HG02884 (cell line): ENCODE data around the gene MRPL11.

Experiments used
- ATAC-seq: cut with Tn5 transposase; IDR thresholded peaks from one replicate; pipeline ENCODE4 v1.9.1; 2021; ENCODE audit warnings: mild to moderate bottlenecking, moderate library complexity; ENCODE audit not compliant: unreplicated experiment

The MRPL11 gene

GRCh38 chr11:66438504-66439466, at the start of gene MRPL11:
MRPL11 (minus strand) TSS chr11:66438848; CDS start chr11:66438754, 94 bp downstream.
- ATAC-seq = peak; percentile 87

GRCh38 chr11:66484806-66485380, 46.2 kb upstream of the MRPL11 start:
- ATAC-seq = no peak

GRCh38 chr11:66480117-66480938, 41.7 kb upstream of the MRPL11 start, which contains the start of gene DPP3:
DPP3 (plus strand) TSS chr11:66480434; CDS start chr11:66482201, 1,767 bp downstream.
- peak; percentile 88 for ATAC-seq

- ATAC-seq = peak; percentile 8
These were observed 40.9 kb upstream of the MRPL11 start for GRCh38 chr11:66479394-66480116.

- no peak for ATAC-seq
These were observed 40.2 kb upstream of the MRPL11 start for GRCh38 chr11:66478729-66479393.

GRCh38 chr11:66477263-66478201, 38.9 kb upstream of the MRPL11 start:
- no peak for ATAC-seq

GRCh38 chr11:66476841-66477251, 38.2 kb upstream of the MRPL11 start:
- ATAC-seq = no peak

- ATAC-seq = no peak
These were observed 37.7 kb upstream of the MRPL11 start for GRCh38 chr11:66476173-66476840.

GRCh38 chr11:66475349-66476172, 36.9 kb upstream of the MRPL11 start:
- no peak for ATAC-seq

- no peak for ATAC-seq
These were observed 35.2 kb upstream of the MRPL11 start for GRCh38 chr11:66473608-66474515.

- no peak for ATAC-seq
These were observed 34.5 kb upstream of the MRPL11 start for GRCh38 chr11:66473167-66473566.

- no peak for ATAC-seq
These were observed 33.4 kb upstream of the MRPL11 start for GRCh38 chr11:66472054-66472453.

- ATAC-seq = no peak
These were observed 32.5 kb upstream of the MRPL11 start for GRCh38 chr11:66471142-66471541.

- no peak for ATAC-seq
These were observed 31.4 kb upstream of the MRPL11 start for GRCh38 chr11:66470015-66470414.

- ATAC-seq = no peak
These were observed 30.8 kb upstream of the MRPL11 start for GRCh38 chr11:66469441-66469840.

- ATAC-seq = no peak
These were observed 30.0 kb upstream of the MRPL11 start for GRCh38 chr11:66468691-66469090.
